IMR-90 (cell line): ENCODE data around the gene LDLRAD4. TPM values are rescaled to one million over a fixed set of nuclear protein-coding genes. Genes with fewer than 3 reads are reported as not detected.

Experiments used
- ATAC-seq: fragments of 200-7000 bp; cut with Tn5 transposase; 2 replicates; pipeline ENCODE4 v1.9.1; 2020; ENCODE audit warnings: low read depth, mild to moderate bottlenecking, moderate library complexity
- BruUV-seq: library from RNA; stranded (reverse); fragments of 400-500 nt; replicated peaks from 2 replicates; lab custom pipeline; 2021; lab: Mats Ljungman, UMichigan
- CTCF ChIA-PET: fragments of 300-600 bp; formaldehyde crosslinking; extraction: SDS; loops from one replicate; lab custom pipeline; 2021; ENCODE audit warnings: antibody characterized with exemption; lab: Yijun Ruan, JAX
- POLR2A ChIA-PET: fragments of 300-600 bp; sonication (Branson Sonifier 250); formaldehyde crosslinking; loops from one replicate; lab custom pipeline; 2022; ENCODE audit warnings: antibody characterized with exemption; ENCODE audit not compliant: unreplicated experiment; lab: Charles Lee
- DNase-seq: peaks from one replicate; pipeline ENCODE4 v3.0.0; 2013
- H2AFZ ChIP-seq: replicated peaks from 2 replicates; pipeline ENCODE3; 2013; ENCODE audit warnings: low read length, mild to moderate bottlenecking; ENCODE audit not compliant: poor library complexity
- H2AK5ac ChIP-seq: 2 replicates; pipeline ENCODE4 v1.6.1; 2013; ENCODE audit warnings: low read depth, low read length, inconsistent platforms
- H2AK9ac ChIP-seq: replicated peaks from 2 replicates; pipeline ENCODE3; 2013; ENCODE audit warnings: mild to moderate bottlenecking, low read depth, low read length, moderate library complexity; ENCODE audit not compliant: poor library complexity
- H2BK120ac ChIP-seq: 2 replicates; pipeline ENCODE4 v1.6.1; 2013; ENCODE audit warnings: low read depth, low read length, inconsistent platforms
- H2BK15ac ChIP-seq: 3 replicates; pipeline ENCODE4 v1.6.1; 2013; ENCODE audit warnings: low read depth, low read length, inconsistent platforms
- H2BK20ac ChIP-seq: 2 replicates; pipeline ENCODE4 v1.6.1; 2013; ENCODE audit warnings: low read depth, mild to moderate bottlenecking, inconsistent platforms, low read length, moderate library complexity
- H2BK5ac ChIP-seq: 2 replicates; pipeline ENCODE4 v1.6.1; 2013; ENCODE audit warnings: mild to moderate bottlenecking, low read depth, low read length, inconsistent platforms; ENCODE audit not compliant: poor library complexity, severe bottlenecking
- H3K14ac ChIP-seq: replicated peaks from 2 replicates; pipeline ENCODE4 v1.6.1; 2013; ENCODE audit warnings: low read depth, low read length, inconsistent platforms
- H3K18ac ChIP-seq: 2 replicates; pipeline ENCODE4 v1.6.1; 2013; ENCODE audit warnings: low read depth, low read length, control low read depth
- H3K23ac ChIP-seq: 2 replicates; pipeline ENCODE4 v1.6.1; 2013; ENCODE audit warnings: low read depth, low read length, inconsistent platforms
- H3K27ac ChIP-seq: 2 replicates; pipeline ENCODE4 v1.5.1; 2013; ENCODE audit warnings: mild to moderate bottlenecking, control low read depth, low read length; ENCODE audit not compliant: insufficient read depth
- H3K27me3 ChIP-seq: 2 replicates; pipeline ENCODE4 v1.6.1; 2013; ENCODE audit warnings: low read length; ENCODE audit not compliant: control insufficient read depth, insufficient read depth
- H3K36me3 ChIP-seq: 2 replicates; pipeline ENCODE4 v1.6.1; 2013; ENCODE audit warnings: low read length, mixed read lengths; ENCODE audit not compliant: control insufficient read depth, insufficient read depth
- H3K4ac ChIP-seq: 2 replicates; pipeline ENCODE4 v1.6.1; 2013; ENCODE audit warnings: low read depth, low read length, inconsistent platforms
- H3K4me1 ChIP-seq: 2 replicates; pipeline ENCODE4 v1.6.1; 2013; ENCODE audit warnings: low read length, mixed read lengths; ENCODE audit not compliant: control insufficient read depth, insufficient read depth
- H3K4me2 ChIP-seq: 2 replicates; pipeline ENCODE4 v1.6.1; 2013; ENCODE audit warnings: low read depth, mild to moderate bottlenecking, control low read depth, low read length, moderate library complexity
- H3K4me3 ChIP-seq: 2 replicates; pipeline ENCODE4 v1.5.1; 2013; ENCODE audit warnings: low read depth, mild to moderate bottlenecking, control low read depth, low read length, moderate library complexity; ENCODE audit not compliant: insufficient read depth
- H3K56ac ChIP-seq: 2 replicates; pipeline ENCODE4 v1.6.1; 2013; ENCODE audit warnings: low read length, inconsistent platforms; ENCODE audit not compliant: insufficient read depth; ENCODE audit errors: extremely low read depth
- H3K79me1 ChIP-seq, 2 experiments: 2 replicates each; pipeline ENCODE4 v1.6.1; 2013; ENCODE audit warnings: low read length in 2 of 2, inconsistent platforms in 1 of 2, low read depth in 1 of 2
- H3K9ac ChIP-seq: 2 replicates; pipeline ENCODE4 v1.6.1; 2013; ENCODE audit warnings: low read depth, low read length, control low read depth
- H3K9me1 ChIP-seq: 2 replicates; pipeline ENCODE4 v1.6.1; 2013; ENCODE audit warnings: low read length, inconsistent platforms; ENCODE audit not compliant: insufficient read depth
- H3K9me3 ChIP-seq: 2 replicates; pipeline ENCODE4 v1.6.1; 2013; ENCODE audit warnings: low read length; ENCODE audit not compliant: control insufficient read depth, insufficient read depth
- H4K20me1 ChIP-seq: 2 replicates; pipeline ENCODE4 v1.6.1; 2013; ENCODE audit warnings: low read length, inconsistent platforms; ENCODE audit not compliant: insufficient read depth
- H4K5ac ChIP-seq: 2 replicates; pipeline ENCODE4 v1.6.1; 2013; ENCODE audit warnings: mild to moderate bottlenecking, low read depth, low read length, control low read depth
- H4K8ac ChIP-seq, 2 experiments: 2 replicates each; pipeline ENCODE4 v1.6.1; 2013; ENCODE audit warnings: low read depth in 2 of 2, low read length in 2 of 2, control low read depth in 1 of 2, inconsistent platforms in 1 of 2
- H4K91ac ChIP-seq: 2 replicates; pipeline ENCODE4 v1.6.1; 2013; ENCODE audit warnings: low read depth, low read length, inconsistent platforms; ENCODE audit not compliant: insufficient read depth
- FOS ChIP-seq: fragments of 150-350 bp; IDR thresholded peaks from 2 replicates; pipeline ENCODE4 v1.6.1; 2016; ENCODE audit warnings: low read depth, low read length
- MAZ ChIP-seq: IDR thresholded peaks from 2 replicates; pipeline ENCODE4 v1.6.1; 2012; ENCODE audit warnings: low read depth, mild to moderate bottlenecking, low read length, improper control_type of control experiment, moderate library complexity, borderline replicate concordance
- NFE2L2 ChIP-seq: fragments of 150-350 bp; IDR thresholded peaks from 2 replicates; pipeline ENCODE4 v1.6.1; 2016; ENCODE audit warnings: low read depth, mild to moderate bottlenecking, low read length
- POLR2A ChIP-seq: IDR thresholded peaks from 2 replicates; pipeline ENCODE4 v1.6.1; 2012; ENCODE audit warnings: mild to moderate bottlenecking, low read depth, low read length
- RAD21 ChIP-seq: IDR thresholded peaks from 2 replicates; pipeline ENCODE4 v1.6.1; 2012; ENCODE audit warnings: low read length, improper control_type of control experiment
- RFX5 ChIP-seq: IDR thresholded peaks from 2 replicates; pipeline ENCODE4 v1.8.0; 2012; ENCODE audit warnings: low read depth, mild to moderate bottlenecking, low read length, moderate library complexity
- SMC3 ChIP-seq: fragments of 150-350 bp; IDR thresholded peaks from 2 replicates; pipeline ENCODE4 v1.6.1; 2016; ENCODE audit warnings: low read depth, mild to moderate bottlenecking, antibody characterized with exemption, low read length, moderate library complexity
- WGBS, 2 experiments: methylation state at CpG; one replicate each; pipeline versions ENCODE4 v1.1.5 to v1.1.7; 2013; ENCODE audit warnings: missing lambda C conversion rate in 2 of 2; ENCODE audit not compliant: insufficient read length in 1 of 2; ENCODE audit errors: extremely low coverage in 2 of 2; 5-methylcytosine and 5-hydroxymethylcytosine counted together
- dilution Hi-C: fragments of 300-500 bp; cut with HindIII; formaldehyde crosslinking; loops from one replicate; pipeline ENCODE4 v1.14.3; 2018; ENCODE audit warnings: low sequenced_read_pairs; ENCODE audit not compliant: unreplicated experiment
- in situ Hi-C: fragments of 300-500 bp; cut with MboI; formaldehyde crosslinking; loops from 3 replicates; pipeline ENCODE4 v1.14.3; 2019; ENCODE audit warnings: low sequenced_read_pairs, inconsistent platforms, mixed read lengths
- intact Hi-C: fragments of 100-400 bp; cut with micrococcal nuclease; formaldehyde crosslinking; loops from 2 replicates; pipeline ENCODE4 v1.10.0; 2022
- polyA plus RNA-seq, 3 experiments: library from polyadenylated mRNA; depleted of rRNA; stranded (reverse); fragments of >200 nt; gene quantifications; 2 replicates each; pipeline ENCODE4 v1.2.3, GENCODE V29; 2012; ENCODE audit warnings: low replicate concordance in 1 of 3
- total RNA-seq: library from RNA; depleted of rRNA; stranded (reverse); fragments of >200 nt; gene quantifications from 2 replicates; pipeline ENCODE4 v1.2.3, GENCODE V29; 2012
- TF ChIP-seq, protein P1 (sequence below): fragments of 150-350 bp; IDR thresholded peaks from 2 replicates; pipeline ENCODE4 v1.6.1; 2017; ENCODE audit warnings: mild to moderate bottlenecking, antibody characterized with exemption, low read length, low read depth

LDLRAD4 gene
- total and polyA plus RNA-seq, 2 of the 4 experiments (the other 2 are of a cell fraction) = not detected

DNA sequence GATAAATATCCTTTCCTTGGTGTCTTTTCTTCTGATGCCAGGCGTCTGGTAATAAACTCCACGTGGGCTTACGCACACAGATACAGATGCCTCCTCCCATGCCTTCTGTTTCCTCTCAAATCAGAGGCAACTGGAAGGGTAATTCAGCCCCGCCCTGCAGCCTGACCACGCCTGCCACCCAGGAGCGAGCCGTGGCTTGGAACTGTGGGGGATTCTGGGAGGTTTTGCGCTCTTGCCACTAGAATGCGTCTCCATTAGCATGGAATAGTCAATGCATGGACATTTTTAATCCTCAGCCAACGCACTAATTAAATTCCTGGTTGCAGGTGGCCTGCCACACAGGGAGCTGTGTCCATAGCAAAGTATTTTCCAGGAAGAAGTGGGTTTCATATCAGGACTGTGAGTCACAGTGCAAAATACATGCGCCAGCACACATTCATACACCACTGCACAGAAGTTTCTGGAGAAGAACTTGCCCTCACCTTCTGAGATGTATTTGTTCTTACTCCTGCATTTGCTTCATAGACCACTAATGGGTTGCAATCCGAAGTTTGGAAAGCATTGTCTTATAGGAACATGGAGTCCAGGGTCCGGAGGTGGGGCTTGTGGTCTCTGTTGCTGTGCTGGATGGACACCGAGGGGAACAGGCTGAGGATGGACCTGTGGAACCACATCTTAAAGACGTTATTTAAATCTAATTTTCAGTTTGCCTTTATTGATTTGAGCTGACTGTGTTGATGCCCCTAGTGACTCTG is 151.4 kb downstream of the LDLRAD4 start:
- ATAC-seq (no peak), DNase-seq (no peak)
- Histone ChIP-seq H3K4me2 (no peak overlapping the region), H2BK15ac (no peak overlapping the region), H3K23ac (no peak overlapping the region), H4K5ac (no peak overlapping the region), H2AFZ (no peak overlapping the region), H3K14ac (no peak overlapping the region), H3K9ac (no peak overlapping the region), H3K4ac (no peak overlapping the region), H3K27me3 (peaks cover 2% of the 10 kb centered on the region; the same call in 1 of the 2 replicates), H3K9me1 (0 out of 2 replicates have a peak, but pooled peaks cover 1% of the 10 kb centered on the region), H3K18ac (no peak overlapping the region), H3K56ac (no peak overlapping the region), H2BK20ac (no peak overlapping the region), H2BK5ac (no peak overlapping the region), H3K4me3 (no peak overlapping the region), H4K8ac (no peak overlapping the region), H2AK5ac (no peak overlapping the region), H3K36me3 (no peaks in the 10 kb centered on the region), H2BK120ac (no peak overlapping the region), H4K91ac (no peak overlapping the region), H3K79me1 (no peaks in the 10 kb centered on the region), H4K20me1 (no peaks in the 10 kb centered on the region), H3K4me1 (no peaks in the 10 kb centered on the region), H2AK9ac (no peak overlapping the region), H3K27ac (no peak overlapping the region), H3K9me3 (no peaks in the 10 kb centered on the region)
- TF ChIP-seq, protein P1, sequence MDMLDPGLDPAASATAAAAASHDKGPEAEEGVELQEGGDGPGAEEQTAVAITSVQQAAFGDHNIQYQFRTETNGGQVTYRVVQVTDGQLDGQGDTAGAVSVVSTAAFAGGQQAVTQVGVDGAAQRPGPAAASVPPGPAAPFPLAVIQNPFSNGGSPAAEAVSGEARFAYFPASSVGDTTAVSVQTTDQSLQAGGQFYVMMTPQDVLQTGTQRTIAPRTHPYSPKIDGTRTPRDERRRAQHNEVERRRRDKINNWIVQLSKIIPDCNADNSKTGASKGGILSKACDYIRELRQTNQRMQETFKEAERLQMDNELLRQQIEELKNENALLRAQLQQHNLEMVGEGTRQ = no peak
- TF ChIP-seq POLR2A (no peak), RFX5 (no peak), SMC3 (no peak), MAZ (no peak), NFE2L2 (no peak), RAD21 (no peak), FOS (no peak)
- WGBS, 2 experiments = 60% methylated on average over 5 of the region's 15 CpGs; no CpG with 5 or more reads in 1 of the 2 experiments
- in situ Hi-C loops (no loop called here), intact Hi-C loops (no loop called here), dilution Hi-C loops (no loop called here)
- ChIA-PET CTCF (no interaction called here), POLR2A (no interaction called here)
- BruUV-seq = no TSS peak
